Ovary (tissue), 3 donors: ENCODE results near the gene KRT28.

Experiments
- EP300 ChIP-seq: sonication (generic); formaldehyde crosslinking; IDR thresholded peaks from one replicate; pipeline ENCODE4 v1.6.1; 2017; ENCODE audit warnings: antibody characterized with exemption
- POLR2A ChIP-seq: fragments of 450-650 bp; IDR thresholded peaks from one replicate; pipeline ENCODE4 v1.6.1; 2017; ENCODE audit warnings: antibody characterized with exemption, mild to moderate bottlenecking, moderate library complexity
- TF ChIP-seq, protein P1 (sequence below), 3 donors: fragments of 450-650 bp in 2 of 3; fragments of 200-600 bp in 1 of 3; IDR thresholded peaks; one replicate each; pipeline versions ENCODE4 v1.5.1 to v1.8.0; 2016 to 2022; ENCODE audit warnings: antibody characterized with exemption in 3 of 3, mild to moderate bottlenecking in 1 of 3
- donor health status: DM: no; HTN: no; CAD: no.

DNA sequence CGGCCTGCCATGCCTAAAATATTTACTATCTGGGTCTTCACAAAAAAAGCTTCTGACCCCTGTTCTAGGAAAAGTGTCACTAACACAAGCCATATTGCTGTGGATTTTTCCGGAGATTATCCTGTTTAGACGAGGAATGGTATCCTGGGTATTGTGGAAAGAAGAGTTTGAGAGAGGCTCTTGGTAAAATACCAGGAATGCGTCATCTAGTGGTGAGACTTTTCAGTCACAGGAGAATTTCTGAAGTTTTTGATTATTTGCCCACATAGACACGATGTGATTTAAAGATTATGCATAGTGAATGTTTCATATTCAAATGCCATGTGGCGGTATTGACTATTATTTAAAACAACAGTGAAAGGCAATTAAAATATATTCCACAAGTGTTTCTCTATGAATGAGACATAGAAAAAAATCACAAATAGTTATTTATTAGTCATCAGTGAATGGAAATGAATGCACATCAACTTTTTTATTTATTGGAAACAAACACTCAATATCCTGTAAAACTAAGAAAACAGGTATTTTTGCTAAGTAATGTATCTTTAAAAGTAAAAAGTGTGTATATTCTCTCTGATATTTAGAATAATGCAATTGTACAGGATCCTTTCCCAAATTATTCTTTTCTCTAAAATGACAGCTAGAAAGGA is 7.8 kb downstream of the KRT28 start:
- TF ChIP-seq, protein P1, sequence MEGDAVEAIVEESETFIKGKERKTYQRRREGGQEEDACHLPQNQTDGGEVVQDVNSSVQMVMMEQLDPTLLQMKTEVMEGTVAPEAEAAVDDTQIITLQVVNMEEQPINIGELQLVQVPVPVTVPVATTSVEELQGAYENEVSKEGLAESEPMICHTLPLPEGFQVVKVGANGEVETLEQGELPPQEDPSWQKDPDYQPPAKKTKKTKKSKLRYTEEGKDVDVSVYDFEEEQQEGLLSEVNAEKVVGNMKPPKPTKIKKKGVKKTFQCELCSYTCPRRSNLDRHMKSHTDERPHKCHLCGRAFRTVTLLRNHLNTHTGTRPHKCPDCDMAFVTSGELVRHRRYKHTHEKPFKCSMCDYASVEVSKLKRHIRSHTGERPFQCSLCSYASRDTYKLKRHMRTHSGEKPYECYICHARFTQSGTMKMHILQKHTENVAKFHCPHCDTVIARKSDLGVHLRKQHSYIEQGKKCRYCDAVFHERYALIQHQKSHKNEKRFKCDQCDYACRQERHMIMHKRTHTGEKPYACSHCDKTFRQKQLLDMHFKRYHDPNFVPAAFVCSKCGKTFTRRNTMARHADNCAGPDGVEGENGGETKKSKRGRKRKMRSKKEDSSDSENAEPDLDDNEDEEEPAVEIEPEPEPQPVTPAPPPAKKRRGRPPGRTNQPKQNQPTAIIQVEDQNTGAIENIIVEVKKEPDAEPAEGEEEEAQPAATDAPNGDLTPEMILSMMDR (IDR thresholded peaks at IDR 0.05): peak in 2 of 3 donors; percentile 21 to 49
- no peak for TF ChIP-seq POLR2A
- TF ChIP-seq EP300: no peak
